ENCODE measurements around the gene RAB3GAP2. TPM values are rescaled to one million over a fixed set of nuclear protein-coding genes. Genes with fewer than 3 reads are reported as not detected.

RAB3GAP2 gene
- total and polyA plus RNA-seq, 10 of the 15 experiments (the other 5 are each of a cell fraction or from before 2014, with no cell fraction given): 11.9 to 51.1 (median 24.4) TPM

DNA sequence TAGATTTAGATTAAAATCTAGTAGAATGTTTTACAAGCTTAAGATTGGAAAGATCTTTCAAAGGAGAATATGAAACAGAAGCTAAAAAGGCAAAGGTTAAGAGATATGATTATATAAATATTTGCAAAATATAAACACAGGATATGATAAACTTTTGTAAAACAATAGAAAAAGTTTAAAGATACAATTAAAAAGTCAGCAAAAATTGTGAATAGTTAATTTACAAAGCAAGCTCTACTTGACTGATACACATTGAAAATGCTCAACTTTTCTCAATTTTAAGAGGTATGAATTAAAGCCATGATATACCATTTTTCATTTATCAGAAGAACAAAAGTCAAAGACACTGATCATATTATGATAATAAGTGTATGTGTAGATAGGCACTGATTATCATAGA lies 21.0 kb downstream of the RAB3GAP2 start:
- H3K36me3 ChIP-seq (ENCODE audit: control insufficient read depth in 2 of 2, insufficient read depth in 2 of 2, low read length in 1 of 2): peaks cover 8 to 19% of the 10 kb centered on the region in 2 experiments
- FAIRE-seq (no peak), ATAC-seq (no peak), DNase-seq (ENCODE audit: low read depth, low spot score) (no peak)
- no peak overlapping the region for H3K27ac ChIP-seq (ENCODE audit: control insufficient read depth, insufficient read depth)
- ChIA-PET POLR2A (no interaction called here), CTCF (no interaction called here), SMC1A (ENCODE audit: uncharacterized antibody, unreplicated experiment) (interaction anchor here (0.9 kb wide), 1 partner anchor 242 kb away, joined by 3 read pairs; no protein-coding TSS in a partner anchor), RAD21 (ENCODE audit: unreplicated experiment) (interaction anchor here (1.3 kb wide), 1 partner anchor 19 kb away, joined by 3 read pairs; no protein-coding TSS in a partner anchor)
- peaks cover 2% of the 10 kb centered on the region for H3K79me2 ChIP-seq (ENCODE audit: control insufficient read depth, insufficient read depth, low read length)
- intact Hi-C loops (cut with micrococcal nuclease; ENCODE audit: unreplicated experiment) (no loop called here), in situ Hi-C loops (cut with MboI) (no loop called here)
- BruUV-seq (replicated peaks): no TSS peak
- H2AFZ ChIP-seq (ENCODE audit: control insufficient read depth, low read depth, low read length): no peak overlapping the region
- no peak overlapping the region for H3K4me2 ChIP-seq (ENCODE audit: control insufficient read depth, insufficient read depth)
- no peaks in the 10 kb centered on the region for H3K4me1 ChIP-seq (ENCODE audit: control insufficient read depth, insufficient read depth, low read length)
- peaks cover 48% of the 10 kb centered on the region for H3K9me3 ChIP-seq (replicated peaks; ENCODE audit: control insufficient read depth, insufficient read depth, low read length)
- no peak overlapping the region for H3K4me3 ChIP-seq
- H3K27me3 ChIP-seq (replicated peaks in 1 of 2; ENCODE audit: control insufficient read depth in 2 of 2, insufficient read depth in 2 of 2, low read length in 1 of 2): no peaks in the 10 kb centered on the region
- no peak for TF ChIP-seq ZNF24 (IDR thresholded peaks at IDR 0.05)
- no peak for TF ChIP-seq SUZ12 (IDR thresholded peaks at IDR 0.05; ENCODE audit: unreplicated experiment)
- TF ChIP-seq, protein P1, sequence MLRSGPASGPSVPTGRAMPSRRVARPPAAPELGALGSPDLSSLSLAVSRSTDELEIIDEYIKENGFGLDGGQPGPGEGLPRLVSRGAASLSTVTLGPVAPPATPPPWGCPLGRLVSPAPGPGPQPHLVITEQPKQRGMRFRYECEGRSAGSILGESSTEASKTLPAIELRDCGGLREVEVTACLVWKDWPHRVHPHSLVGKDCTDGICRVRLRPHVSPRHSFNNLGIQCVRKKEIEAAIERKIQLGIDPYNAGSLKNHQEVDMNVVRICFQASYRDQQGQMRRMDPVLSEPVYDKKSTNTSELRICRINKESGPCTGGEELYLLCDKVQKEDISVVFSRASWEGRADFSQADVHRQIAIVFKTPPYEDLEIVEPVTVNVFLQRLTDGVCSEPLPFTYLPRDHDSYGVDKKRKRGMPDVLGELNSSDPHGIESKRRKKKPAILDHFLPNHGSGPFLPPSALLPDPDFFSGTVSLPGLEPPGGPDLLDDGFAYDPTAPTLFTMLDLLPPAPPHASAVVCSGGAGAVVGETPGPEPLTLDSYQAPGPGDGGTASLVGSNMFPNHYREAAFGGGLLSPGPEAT (IDR thresholded peaks at IDR 0.05; ENCODE audit: low read depth): no peak
- TF ChIP-seq ZZZ3 (IDR thresholded peaks at IDR 0.05; ENCODE audit: control insufficient read depth, insufficient read length, low read depth): no peak
- TF ChIP-seq, protein P2, sequence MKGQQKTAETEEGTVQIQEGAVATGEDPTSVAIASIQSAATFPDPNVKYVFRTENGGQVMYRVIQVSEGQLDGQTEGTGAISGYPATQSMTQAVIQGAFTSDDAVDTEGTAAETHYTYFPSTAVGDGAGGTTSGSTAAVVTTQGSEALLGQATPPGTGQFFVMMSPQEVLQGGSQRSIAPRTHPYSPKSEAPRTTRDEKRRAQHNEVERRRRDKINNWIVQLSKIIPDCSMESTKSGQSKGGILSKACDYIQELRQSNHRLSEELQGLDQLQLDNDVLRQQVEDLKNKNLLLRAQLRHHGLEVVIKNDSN (IDR thresholded peaks at IDR 0.05; ENCODE audit: borderline replicate concordance, extremely low read length, insufficient read depth, low read depth, low read length): no peak
- TF ChIP-seq LARP7 (IDR thresholded peaks at IDR 0.05): no peak
- no peak for TF ChIP-seq MXI1 (IDR thresholded peaks at IDR 0.05; ENCODE audit: low read depth, low read length)
- TF ChIP-seq TCF12 (IDR thresholded peaks at IDR 0.05; ENCODE audit: low read depth, low read length): no peak
- TF ChIP-seq, protein P3, sequence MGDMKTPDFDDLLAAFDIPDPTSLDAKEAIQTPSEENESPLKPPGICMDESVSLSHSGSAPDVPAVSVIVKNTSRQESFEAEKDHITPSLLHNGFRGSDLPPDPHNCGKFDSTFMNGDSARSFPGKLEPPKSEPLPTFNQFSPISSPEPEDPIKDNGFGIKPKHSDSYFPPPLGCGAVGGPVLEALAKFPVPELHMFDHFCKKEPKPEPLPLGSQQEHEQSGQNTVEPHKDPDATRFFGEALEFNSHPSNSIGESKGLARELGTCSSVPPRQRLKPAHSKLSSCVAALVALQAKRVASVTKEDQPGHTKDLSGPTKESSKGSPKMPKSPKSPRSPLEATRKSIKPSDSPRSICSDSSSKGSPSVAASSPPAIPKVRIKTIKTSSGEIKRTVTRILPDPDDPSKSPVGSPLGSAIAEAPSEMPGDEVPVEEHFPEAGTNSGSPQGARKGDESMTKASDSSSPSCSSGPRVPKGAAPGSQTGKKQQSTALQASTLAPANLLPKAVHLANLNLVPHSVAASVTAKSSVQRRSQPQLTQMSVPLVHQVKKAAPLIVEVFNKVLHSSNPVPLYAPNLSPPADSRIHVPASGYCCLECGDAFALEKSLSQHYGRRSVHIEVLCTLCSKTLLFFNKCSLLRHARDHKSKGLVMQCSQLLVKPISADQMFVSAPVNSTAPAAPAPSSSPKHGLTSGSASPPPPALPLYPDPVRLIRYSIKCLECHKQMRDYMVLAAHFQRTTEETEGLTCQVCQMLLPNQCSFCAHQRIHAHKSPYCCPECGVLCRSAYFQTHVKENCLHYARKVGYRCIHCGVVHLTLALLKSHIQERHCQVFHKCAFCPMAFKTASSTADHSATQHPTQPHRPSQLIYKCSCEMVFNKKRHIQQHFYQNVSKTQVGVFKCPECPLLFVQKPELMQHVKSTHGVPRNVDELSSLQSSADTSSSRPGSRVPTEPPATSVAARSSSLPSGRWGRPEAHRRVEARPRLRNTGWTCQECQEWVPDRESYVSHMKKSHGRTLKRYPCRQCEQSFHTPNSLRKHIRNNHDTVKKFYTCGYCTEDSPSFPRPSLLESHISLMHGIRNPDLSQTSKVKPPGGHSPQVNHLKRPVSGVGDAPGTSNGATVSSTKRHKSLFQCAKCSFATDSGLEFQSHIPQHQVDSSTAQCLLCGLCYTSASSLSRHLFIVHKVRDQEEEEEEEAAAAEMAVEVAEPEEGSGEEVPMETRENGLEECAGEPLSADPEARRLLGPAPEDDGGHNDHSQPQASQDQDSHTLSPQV (IDR thresholded peaks at IDR 0.05): no peak
- TF ChIP-seq, protein P4, sequence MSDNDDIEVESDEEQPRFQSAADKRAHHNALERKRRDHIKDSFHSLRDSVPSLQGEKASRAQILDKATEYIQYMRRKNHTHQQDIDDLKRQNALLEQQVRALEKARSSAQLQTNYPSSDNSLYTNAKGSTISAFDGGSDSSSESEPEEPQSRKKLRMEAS (IDR thresholded peaks at IDR 0.05; ENCODE audit: low read depth, low read length): no peak
- TF ChIP-seq, protein P5, sequence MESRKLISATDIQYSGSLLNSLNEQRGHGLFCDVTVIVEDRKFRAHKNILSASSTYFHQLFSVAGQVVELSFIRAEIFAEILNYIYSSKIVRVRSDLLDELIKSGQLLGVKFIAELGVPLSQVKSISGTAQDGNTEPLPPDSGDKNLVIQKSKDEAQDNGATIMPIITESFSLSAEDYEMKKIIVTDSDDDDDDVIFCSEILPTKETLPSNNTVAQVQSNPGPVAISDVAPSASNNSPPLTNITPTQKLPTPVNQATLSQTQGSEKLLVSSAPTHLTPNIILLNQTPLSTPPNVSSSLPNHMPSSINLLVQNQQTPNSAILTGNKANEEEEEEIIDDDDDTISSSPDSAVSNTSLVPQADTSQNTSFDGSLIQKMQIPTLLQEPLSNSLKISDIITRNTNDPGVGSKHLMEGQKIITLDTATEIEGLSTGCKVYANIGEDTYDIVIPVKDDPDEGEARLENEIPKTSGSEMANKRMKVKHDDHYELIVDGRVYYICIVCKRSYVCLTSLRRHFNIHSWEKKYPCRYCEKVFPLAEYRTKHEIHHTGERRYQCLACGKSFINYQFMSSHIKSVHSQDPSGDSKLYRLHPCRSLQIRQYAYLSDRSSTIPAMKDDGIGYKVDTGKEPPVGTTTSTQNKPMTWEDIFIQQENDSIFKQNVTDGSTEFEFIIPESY (IDR thresholded peaks at IDR 0.05): no peak
- H4K20me1 ChIP-seq (ENCODE audit: control insufficient read depth, insufficient read depth): no peaks in the 10 kb centered on the region
- no peak overlapping the region for H3K9ac ChIP-seq (ENCODE audit: control insufficient read depth, insufficient read depth, low read length)
